H1 (cell line): Measurements from ENCODE around the gene MIPEP. TPM values are rescaled to one million over a fixed set of nuclear protein-coding genes. Genes with fewer than 3 reads are reported as not detected.

Source experiments
- CTCF ChIA-PET: fragments of 300-600 bp; sonication (Branson Sonifier 250); formaldehyde crosslinking; loops from one replicate; lab custom pipeline; 2021; ENCODE audit not compliant: partially characterized antibody; lab: Charles Lee
- POLR2A ChIA-PET: fragments of 300-600 bp; sonication (Branson Sonifier 250); formaldehyde crosslinking; loops from one replicate; lab custom pipeline; 2021; ENCODE audit warnings: inconsistent platforms; ENCODE audit not compliant: partially characterized antibody; lab: Charles Lee
- DNase-seq, 2 experiments: peaks; one replicate each; pipeline versions ENCODE4 v3.0.0 to v3.0.0-alpha.2; 2010 to 2022; ENCODE audit warnings: low spot score in 2 of 2, low read depth in 1 of 2, mixed read lengths in 1 of 2
- FAIRE-seq: peaks from 2 replicates; lab custom pipeline; 2011; peaks lifted over from hg19 to GRCh38; lab: Jason Lieb, UNC
- H2AFZ ChIP-seq: 2 replicates; pipeline ENCODE4 v1.8.1; 2012; ENCODE audit warnings: low read length, inconsistent platforms
- H2AK5ac ChIP-seq: 2 replicates; pipeline ENCODE4 v1.6.1; 2013; ENCODE audit warnings: low read depth, low read length
- H2BK120ac ChIP-seq: replicated peaks from 2 replicates; pipeline ENCODE3; 2013; ENCODE audit warnings: low read depth, low read length, inconsistent platforms
- H2BK12ac ChIP-seq: 2 replicates; pipeline ENCODE4 v1.6.1; 2013; ENCODE audit warnings: low read depth, low read length
- H2BK15ac ChIP-seq: 2 replicates; pipeline ENCODE4 v1.6.1; 2013; ENCODE audit warnings: low read length
- H2BK20ac ChIP-seq: 2 replicates; pipeline ENCODE4 v1.6.1; 2013; ENCODE audit warnings: low read length
- H2BK5ac ChIP-seq: 2 replicates; pipeline ENCODE4 v1.6.1; 2013; ENCODE audit warnings: low read depth, low read length
- H3K14ac ChIP-seq: 2 replicates; pipeline ENCODE4 v1.6.1; 2013; ENCODE audit warnings: inconsistent platforms; ENCODE audit not compliant: insufficient read length
- H3K18ac ChIP-seq: 2 replicates; pipeline ENCODE4 v1.6.1; 2013; ENCODE audit warnings: low read length; ENCODE audit errors: extremely low read depth
- H3K23ac ChIP-seq: 2 replicates; pipeline ENCODE4 v1.6.1; 2013; ENCODE audit warnings: inconsistent platforms; ENCODE audit not compliant: insufficient read length
- H3K23me2 ChIP-seq: 2 replicates; pipeline ENCODE4 v1.6.1; 2013; ENCODE audit warnings: low read depth, low read length
- H3K27ac ChIP-seq: 2 replicates; pipeline ENCODE4 v1.6.1; 2011; ENCODE audit warnings: low read depth, low read length, inconsistent platforms
- H3K27me3 ChIP-seq, 4 experiments: replicated peaks in 1 of 4; 1 replicate in 1 of 4; 2 replicates in 3 of 4; pipeline versions ENCODE4 v1.6.1 to v1.8.1; 2011 to 2013; ENCODE audit warnings: low read length in 3 of 4, mild to moderate bottlenecking in 3 of 4, inconsistent platforms in 2 of 4, mixed read lengths in 2 of 4, moderate library complexity in 1 of 4; ENCODE audit not compliant: control insufficient read depth in 3 of 4, insufficient read depth in 3 of 4; ENCODE audit errors: extremely low read depth in 1 of 4
- H3K36me3 ChIP-seq, 4 experiments: 2 replicates each; pipeline versions ENCODE4 v1.6.1 to v1.8.1; 2011 to 2013; ENCODE audit warnings: mild to moderate bottlenecking in 4 of 4, low read length in 3 of 4, moderate library complexity in 2 of 4, control low read depth in 1 of 4, inconsistent platforms in 1 of 4; ENCODE audit not compliant: insufficient read depth in 4 of 4, control insufficient read depth in 2 of 4
- H3K4ac ChIP-seq: replicated peaks from 2 replicates; pipeline ENCODE3; 2013; ENCODE audit warnings: low read length, low read depth, mixed read lengths, inconsistent platforms; ENCODE audit not compliant: insufficient read length
- H3K4me1 ChIP-seq, 4 experiments: replicated peaks in 1 of 4; 1 replicate in 1 of 4; 2 replicates in 3 of 4; pipeline versions ENCODE4 v1.6.1 to v1.8.1; 2011 to 2013; ENCODE audit warnings: low read length in 3 of 4, inconsistent platforms in 2 of 4, mixed read lengths in 1 of 4; ENCODE audit not compliant: insufficient read depth in 4 of 4, control insufficient read depth in 3 of 4
- H3K4me2 ChIP-seq, 2 experiments: 2 replicates each; pipeline versions ENCODE4 v1.6.1 to v1.8.1; 2011 to 2013; ENCODE audit warnings: low read depth in 2 of 2, low read length in 2 of 2, control low read depth in 1 of 2, inconsistent platforms in 1 of 2, mild to moderate bottlenecking in 1 of 2; ENCODE audit not compliant: insufficient read depth in 1 of 2
- H3K4me3 ChIP-seq, 4 experiments: fragments of 200-600, 300-600 bp in 1 of 4; sonication (generic), shearing (Covaris generic), sonication (Bioruptor Twin) in 1 of 4; 2 replicates each; pipeline versions ENCODE4 v1.5.1 to v1.8.1; 2011 to 2016; ENCODE audit warnings: low read length in 4 of 4, low read depth in 3 of 4, control low read depth in 2 of 4, inconsistent platforms in 2 of 4, mild to moderate bottlenecking in 2 of 4, mixed read lengths in 1 of 4, moderate library complexity in 1 of 4; ENCODE audit not compliant: insufficient read depth in 2 of 4; ENCODE audit errors: extremely low read depth in 1 of 4
- H3K56ac ChIP-seq: replicated peaks from 2 replicates; pipeline ENCODE3; 2013; ENCODE audit warnings: low read depth, mild to moderate bottlenecking, mixed read lengths, low read length, inconsistent platforms; ENCODE audit not compliant: insufficient read length
- H3K79me1 ChIP-seq: 2 replicates; pipeline ENCODE4 v1.6.1; 2013; ENCODE audit warnings: low read depth, low read length, control low read depth
- H3K79me2 ChIP-seq, 2 experiments: 2 replicates each; pipeline versions ENCODE4 v1.6.1 to v1.8.1; 2012 to 2013; ENCODE audit warnings: low read length in 2 of 2, mild to moderate bottlenecking in 2 of 2, inconsistent platforms in 1 of 2; ENCODE audit not compliant: insufficient read depth in 2 of 2, control insufficient read depth in 1 of 2
- H3K9ac ChIP-seq, 4 experiments: replicated peaks in 1 of 4; 1 replicate in 1 of 4; 2 replicates in 3 of 4; pipeline versions ENCODE4 v1.6.1 to v1.8.1; 2011 to 2013; ENCODE audit warnings: low read depth in 3 of 4, low read length in 3 of 4, control low read depth in 2 of 4, mild to moderate bottlenecking in 2 of 4, moderate library complexity in 2 of 4, inconsistent platforms in 1 of 4; ENCODE audit errors: extremely low read depth in 1 of 4
- H3K9me3 ChIP-seq, 2 experiments: 2 replicates each; pipeline versions ENCODE4 v1.6.1 to v1.8.1; 2012 to 2013; ENCODE audit warnings: mild to moderate bottlenecking in 2 of 2, moderate library complexity in 2 of 2, control low read depth in 1 of 2, inconsistent platforms in 1 of 2, low read depth in 1 of 2, low read length in 1 of 2, mixed read lengths in 1 of 2; ENCODE audit not compliant: insufficient read depth in 2 of 2
- H4K20me1 ChIP-seq, 2 experiments: replicated peaks in 1 of 2; 2 replicates each; pipeline versions ENCODE3 to v1.8.1; 2011 to 2013; ENCODE audit warnings: inconsistent platforms in 2 of 2, low read length in 2 of 2, mild to moderate bottlenecking in 1 of 2; ENCODE audit not compliant: insufficient read depth in 2 of 2, control insufficient read depth in 1 of 2
- H4K5ac ChIP-seq: 2 replicates; pipeline ENCODE4 v1.6.1; 2013; ENCODE audit warnings: low read length, low read depth, mixed read lengths, inconsistent platforms; ENCODE audit not compliant: insufficient read length
- H4K8ac ChIP-seq: 2 replicates; pipeline ENCODE4 v1.8.0; 2013; ENCODE audit warnings: mild to moderate bottlenecking, moderate library complexity, low read length, inconsistent platforms; ENCODE audit not compliant: insufficient read depth; ENCODE audit errors: extremely low read depth
- H4K91ac ChIP-seq: replicated peaks from 2 replicates; pipeline ENCODE3; 2013; ENCODE audit warnings: low read length, mixed read lengths, inconsistent platforms; ENCODE audit not compliant: insufficient read length
- BACH1 ChIP-seq: IDR thresholded peaks from 2 replicates; pipeline ENCODE4 v1.6.1; 2012; ENCODE audit warnings: low read length, improper control_type of control experiment
- WGBS, 2 experiments: shearing (Covaris generic) in 1 of 2; methylation state at CpG; one replicate each; pipeline versions ENCODE4 v1.1.6 to v1.1.7; 2013 to 2015; ENCODE audit warnings: low lambda C conversion rate in 2 of 2, mixed read lengths in 2 of 2, inconsistent platforms in 1 of 2, low coverage in 1 of 2, missing lambda C conversion rate in 1 of 2; ENCODE audit not compliant: insufficient replicate concordance in 2 of 2, insufficient coverage in 1 of 2, insufficient read length in 1 of 2; ENCODE audit errors: extremely low coverage in 1 of 2, missing lambda C conversion rate in 1 of 2; 5-methylcytosine and 5-hydroxymethylcytosine counted together
- polyA plus RNA-seq, 7 experiments: library from polyadenylated mRNA; depleted of rRNA in 3 of 7; stranded (reverse) in 5 of 7; unstranded in 2 of 7; fragments of >200 nt in 5 of 7; fragments of 200-250 nt in 2 of 7; gene quantifications; 1 replicate in 5 of 7; 2 replicates in 1 of 7; 4 replicates in 1 of 7; pipeline versions ENCODE4 v1.2.1 to v1.2.3, GENCODE V29; 2011 to 2013; ENCODE audit warnings: missing spikeins in 2 of 7, mixed read lengths in 2 of 7
- total RNA-seq: library from RNA; stranded (reverse); fragmentation: NEBNext Ultra II Directional; extraction: Animal tissue kit (Norgen Biotek cat#: 25700); gene quantifications from 2 replicates; pipeline ENCODE4 v1.2.1, GENCODE V29; 2021

The MIPEP gene
- total and polyA plus RNA-seq, 2 of the 8 experiments (the other 6 are each of a cell fraction or from before 2014, with no cell fraction given), result 24.0 to 24.2 TPM

- Histone ChIP-seq H3K18ac (no peak overlapping the region), H3K79me2 (no peaks in the 10 kb centered on the region), H3K27ac (no peak overlapping the region), H3K14ac (no peak overlapping the region), H2BK120ac (no peak overlapping the region), H2AK5ac (no peak overlapping the region), H4K91ac (no peak overlapping the region), H2BK5ac (no peak overlapping the region), H3K27me3 (no peaks in the 10 kb centered on the region), H3K4me3 (no peak overlapping the region), H4K8ac (no peak overlapping the region), H3K23me2 (no peaks in the 10 kb centered on the region), H4K5ac (no peak overlapping the region), H3K36me3 (peaks cover 0 to 14% (median 2%) of the 10 kb centered on the region in 4 experiments; a peak in 3 of 8 replicates), H3K9me3 (peaks cover 10 to 12% of the 10 kb centered on the region in 2 experiments; a peak in 3 of 4 replicates), H2AFZ (no peak overlapping the region), H2BK20ac (no peak overlapping the region), H3K23ac (no peak overlapping the region), H2BK15ac (no peak overlapping the region), H3K9ac (no peak overlapping the region), H3K4me2 (no peak overlapping the region), H3K4ac (no peak overlapping the region), H3K79me1 (no peaks in the 10 kb centered on the region), H2BK12ac (no peak overlapping the region), H3K4me1 (peaks cover 0 to 3% (median 0%) of the 10 kb centered on the region in 4 experiments; a peak in 1 of 7 replicates), H3K56ac (no peak overlapping the region), H4K20me1 (no peaks in the 10 kb centered on the region)
- WGBS, 2 experiments, result 84% methylated on average over 7 of the region's 7 CpGs; no CpG with 5 or more reads in 1 of the 2 experiments
- no peak for DNase-seq
- POLR2A ChIA-PET, result no interaction called here
- FAIRE-seq, result no peak
- CTCF ChIA-PET, result interaction anchor here (1.3 to 1.5 kb wide), 2 partner anchors 17 to 52 kb away, joined by 3 to 4 read pairs; no protein-coding TSS in a partner anchor
- TF ChIP-seq BACH1, result no peak
Measured at GRCh38 chr13:23794267-23795161, 94.7 kb downstream of the MIPEP start.
